Esophagus muscularis mucosa (tissue), 4 donors: ENCODE measurements around the gene UTS2B. TPM values are rescaled to one million over a fixed set of nuclear protein-coding genes. Genes with fewer than 3 reads are reported as not detected.

Experiments
- DNase-seq: peaks from one replicate; pipeline ENCODE4 v3.0.0-alpha.2; 2017; ENCODE audit errors: extremely low spot score
- H3K27ac ChIP-seq, 4 donors: fragments of 200-600 bp; sonication (generic); replicated peaks in 1 of 4; 1 replicate in 3 of 4; 2 replicates in 1 of 4; pipeline ENCODE4 v1.5.1; 2016 to 2019; ENCODE audit warnings: mild to moderate bottlenecking in 1 of 4
- H3K27me3 ChIP-seq, 4 donors: fragments of 200-600 bp; sonication (generic); one replicate each; pipeline versions ENCODE4 v1.5.1 to v1.6.0; 2016 to 2019
- H3K36me3 ChIP-seq, 4 donors: fragments of 200-600 bp; sonication (generic); one replicate each; pipeline ENCODE4 v1.5.1; 2016 to 2019
- H3K4me1 ChIP-seq, 4 donors: fragments of 200-600 bp; sonication (generic); one replicate each; pipeline ENCODE4 v1.5.1; 2016 to 2019
- H3K4me3 ChIP-seq, 4 donors: fragments of 200-600 bp; sonication (generic); 1 replicate in 2 of 4; 2 replicates in 2 of 4; pipeline ENCODE4 v1.5.1; 2016 to 2019; ENCODE audit warnings: mild to moderate bottlenecking in 4 of 4, moderate library complexity in 1 of 4
- H3K9me3 ChIP-seq, 4 donors: fragments of 200-600 bp; sonication (generic); 1 replicate in 3 of 4; 2 replicates in 1 of 4; pipeline ENCODE4 v1.5.1; 2016 to 2019
- EP300 ChIP-seq: sonication (generic); formaldehyde crosslinking; IDR thresholded peaks from one replicate; pipeline ENCODE4 v1.6.1; 2017; ENCODE audit warnings: antibody characterized with exemption
- POLR2A ChIP-seq: fragments of 450-650 bp; IDR thresholded peaks from one replicate; pipeline ENCODE4 v1.6.1; 2017; ENCODE audit warnings: antibody characterized with exemption, moderate library complexity, mild to moderate bottlenecking, low read depth
- POLR2AphosphoS5 ChIP-seq, 2 donors: sonication (generic); formaldehyde crosslinking; IDR thresholded peaks; one replicate each; pipeline ENCODE4 v1.6.1; 2017; ENCODE audit warnings: antibody characterized with exemption in 2 of 2
- WGBS: methylation state at CpG from one replicate; pipeline ENCODE4 v1.1.5; 2018; 5-methylcytosine and 5-hydroxymethylcytosine counted together
- intact Hi-C: fragments of 100-400 bp; cut with DNase I; formaldehyde crosslinking; loops from one replicate; pipeline ENCODE4 v1.15.1; 2023
- total RNA-seq, 4 donors: library from RNA; depleted of rRNA; stranded (reverse); fragments of >200 nt; gene quantifications; one replicate each; pipeline versions ENCODE4 v1.1.0 to v1.2.1, GENCODE V29; 2016
- TF ChIP-seq, protein P1 (sequence below), 3 experiments: fragments of 200-600 bp in 2 of 3; fragments of 450-650 bp in 1 of 3; sonication (generic) in 2 of 3; IDR thresholded peaks; one replicate each; pipeline ENCODE4 v1.5.1; 2017 to 2019; ENCODE audit warnings: antibody characterized with exemption in 3 of 3, mild to moderate bottlenecking in 2 of 3, moderate library complexity in 1 of 3

UTS2B gene
- total RNA-seq, 4 donors from 2014 or later: 0.65 to 1.2 TPM; not detected in 2

DNA sequence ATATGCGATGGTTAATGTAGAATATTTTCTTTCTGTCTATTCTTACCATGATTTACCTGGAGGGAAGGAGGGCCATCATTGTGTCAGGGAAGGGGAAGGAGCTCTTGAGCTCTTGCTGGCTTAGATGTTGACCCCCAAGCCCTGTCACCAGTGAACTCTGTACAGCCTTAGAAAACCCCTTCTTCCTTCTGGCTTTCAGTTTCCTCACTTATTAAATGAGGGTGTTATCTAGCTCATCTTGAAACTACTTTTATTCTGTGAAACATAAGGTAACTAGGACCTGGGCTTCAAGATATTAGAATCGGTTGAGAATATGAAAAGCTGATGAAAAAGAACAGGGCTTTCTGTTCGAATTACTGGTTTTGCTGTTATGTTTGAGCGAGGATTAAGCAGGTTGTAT is 25.1 kb upstream of the UTS2B start:
- Histone ChIP-seq H3K27ac (peak overlapping the region; percentile 69 to 77 (median 72)), H3K9me3 (no peaks in the 10 kb centered on the region), H3K4me3 (no peak overlapping the region), H3K4me1 (peaks cover 61 to 95% (median 95%) of the 10 kb centered on the region in 4 donors), H3K36me3 (peaks cover 0 to 28% (median 12%) of the 10 kb centered on the region in 4 donors), H3K27me3 (no peaks in the 10 kb centered on the region)
- DNase-seq: no peak
- 88% methylated on average over 4 of the region's 4 CpGs for WGBS
- TF ChIP-seq POLR2AphosphoS5 (IDR thresholded peaks at IDR 0.05): no peak
- TF ChIP-seq EP300: no peak
- TF ChIP-seq POLR2A: no peak
- TF ChIP-seq, protein P1, sequence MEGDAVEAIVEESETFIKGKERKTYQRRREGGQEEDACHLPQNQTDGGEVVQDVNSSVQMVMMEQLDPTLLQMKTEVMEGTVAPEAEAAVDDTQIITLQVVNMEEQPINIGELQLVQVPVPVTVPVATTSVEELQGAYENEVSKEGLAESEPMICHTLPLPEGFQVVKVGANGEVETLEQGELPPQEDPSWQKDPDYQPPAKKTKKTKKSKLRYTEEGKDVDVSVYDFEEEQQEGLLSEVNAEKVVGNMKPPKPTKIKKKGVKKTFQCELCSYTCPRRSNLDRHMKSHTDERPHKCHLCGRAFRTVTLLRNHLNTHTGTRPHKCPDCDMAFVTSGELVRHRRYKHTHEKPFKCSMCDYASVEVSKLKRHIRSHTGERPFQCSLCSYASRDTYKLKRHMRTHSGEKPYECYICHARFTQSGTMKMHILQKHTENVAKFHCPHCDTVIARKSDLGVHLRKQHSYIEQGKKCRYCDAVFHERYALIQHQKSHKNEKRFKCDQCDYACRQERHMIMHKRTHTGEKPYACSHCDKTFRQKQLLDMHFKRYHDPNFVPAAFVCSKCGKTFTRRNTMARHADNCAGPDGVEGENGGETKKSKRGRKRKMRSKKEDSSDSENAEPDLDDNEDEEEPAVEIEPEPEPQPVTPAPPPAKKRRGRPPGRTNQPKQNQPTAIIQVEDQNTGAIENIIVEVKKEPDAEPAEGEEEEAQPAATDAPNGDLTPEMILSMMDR (IDR thresholded peaks at IDR 0.05): no peak
- intact Hi-C loops: no loop called here

DNA sequence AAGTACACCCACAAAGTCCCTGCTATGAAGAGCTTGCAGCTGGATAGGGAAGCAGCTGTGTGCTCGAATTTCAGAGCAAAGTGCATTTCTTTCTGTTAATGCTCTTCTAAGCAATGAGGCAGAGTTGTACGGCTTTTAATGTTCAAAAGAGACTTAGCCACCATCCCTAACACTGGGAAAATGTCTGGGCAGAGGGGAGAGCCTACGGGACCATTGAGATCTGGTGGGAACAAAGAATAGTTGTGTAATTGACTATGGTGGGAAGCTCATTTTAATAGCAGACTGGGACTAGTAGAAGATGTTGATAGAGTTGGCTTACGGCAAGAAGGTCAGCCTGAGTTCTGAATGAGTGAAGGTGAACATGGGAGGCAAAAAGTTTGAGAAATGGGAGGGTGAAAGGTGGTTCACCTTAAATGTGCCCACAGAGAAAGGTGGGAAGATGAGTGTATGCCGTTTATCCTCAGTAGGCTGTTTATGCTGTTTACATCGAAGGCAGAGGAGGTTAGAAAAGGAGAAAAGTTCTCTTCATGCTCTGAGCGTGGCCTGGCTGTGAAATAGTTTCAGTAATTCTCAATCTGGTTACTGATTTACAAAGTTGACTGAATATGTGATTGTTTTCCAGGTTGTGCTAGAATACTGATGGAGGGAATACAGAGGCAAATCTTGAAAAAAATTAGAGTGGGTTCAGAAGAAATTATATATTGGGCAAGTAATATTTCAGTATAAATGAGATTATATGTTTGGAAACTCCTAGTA is 22.9 kb upstream of the UTS2B start:
- H3K27ac ChIP-seq: peak overlapping the region; percentile 3 to 56 (median 26)
- 71% methylated on average over 7 of the region's 7 CpGs for WGBS
- peaks cover 78 to 95% (median 95%) of the 10 kb centered on the region in 4 donors for H3K4me1 ChIP-seq
- H3K27me3 ChIP-seq: no peaks in the 10 kb centered on the region
- intact Hi-C loops: no loop called here
- no peak overlapping the region for H3K4me3 ChIP-seq
- TF ChIP-seq, protein P1 (IDR thresholded peaks at IDR 0.05): no peak
- no peak for TF ChIP-seq POLR2A
- TF ChIP-seq POLR2AphosphoS5 (IDR thresholded peaks at IDR 0.05): no peak
- peaks cover 0 to 7% (median 2%) of the 10 kb centered on the region in 4 donors for H3K36me3 ChIP-seq
- no peaks in the 10 kb centered on the region for H3K9me3 ChIP-seq
- no peak for DNase-seq

DNA sequence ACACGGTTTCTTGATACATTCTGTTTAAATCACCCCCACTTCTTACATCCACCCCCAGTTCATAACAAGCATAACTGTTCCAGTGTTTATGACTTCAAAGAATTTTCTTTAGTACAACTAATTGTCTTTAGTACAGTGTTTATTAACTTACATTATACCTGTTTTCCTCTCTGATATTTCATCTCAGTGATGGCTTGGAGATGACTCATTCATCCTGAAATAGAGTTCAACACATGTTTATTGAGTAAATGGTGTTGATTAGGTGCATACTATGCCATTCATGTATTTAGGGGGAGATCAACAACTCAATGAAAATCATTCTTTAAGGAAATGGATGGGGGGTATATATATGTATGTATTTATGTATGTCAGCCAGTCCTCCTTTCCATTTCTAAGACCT is 21.7 kb upstream of the UTS2B start:
- TF ChIP-seq EP300 (no peak), POLR2AphosphoS5 (IDR thresholded peaks at IDR 0.05) (no peak), POLR2A (no peak)
- TF ChIP-seq, protein P1 (IDR thresholded peaks at IDR 0.05): no peak
- no peaks in the 10 kb centered on the region for H3K27me3 ChIP-seq

DNA sequence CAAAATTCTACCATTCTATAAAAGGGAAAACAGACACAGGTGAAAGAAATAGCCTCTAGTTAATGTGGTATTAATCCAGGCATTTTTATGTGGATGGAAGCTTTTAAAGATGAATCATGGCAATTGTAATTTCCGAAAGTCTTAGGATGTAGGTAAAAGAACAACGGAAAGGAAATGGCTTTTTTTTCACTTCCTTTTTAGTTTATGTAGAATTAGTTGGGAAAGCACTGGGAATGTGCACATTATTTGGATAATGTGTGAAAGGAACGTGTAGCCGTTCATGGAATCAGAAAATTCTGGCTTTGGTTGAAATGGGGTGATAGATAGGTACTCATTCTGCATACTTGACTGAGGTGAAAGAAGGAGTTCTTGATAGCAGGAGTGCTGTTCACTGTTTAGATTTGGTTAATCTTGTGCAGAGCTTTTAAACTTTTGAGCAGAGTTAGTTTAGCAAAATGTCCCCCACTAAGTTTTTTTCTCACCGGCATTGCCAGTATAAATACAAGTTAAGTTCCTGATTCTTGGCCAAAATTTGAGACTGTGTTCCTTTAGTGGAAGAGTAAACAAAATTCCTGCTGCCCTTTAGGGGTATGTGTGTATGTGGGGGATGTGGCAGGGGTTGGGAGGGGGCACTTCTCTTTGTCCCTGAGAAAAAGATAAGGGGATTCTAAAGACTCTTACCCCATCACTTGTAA is 20.2 kb upstream of the UTS2B start:
- DNase-seq: no peak
- TF ChIP-seq POLR2A: no peak
- TF ChIP-seq, protein P1 (IDR thresholded peaks at IDR 0.05): no peak
- TF ChIP-seq EP300: no peak
- peak in 1 of 2 donors; percentile 13 for TF ChIP-seq POLR2AphosphoS5 (IDR thresholded peaks at IDR 0.05)
- peaks cover 69 to 95% (median 92%) of the 10 kb centered on the region in 4 donors for H3K4me1 ChIP-seq
- no peaks in the 10 kb centered on the region for H3K27me3 ChIP-seq
- H3K9me3 ChIP-seq: no peaks in the 10 kb centered on the region
- H3K27ac ChIP-seq: peak overlapping the region; percentile 59 to 66 (median 64)
- H3K4me3 ChIP-seq: peak overlapping the region in 3 of 4 donors; percentile 20 to 25 (median 22)
- H3K36me3 ChIP-seq: no peaks in the 10 kb centered on the region
- intact Hi-C loops: no loop called here
- 55% methylated on average over 5 of the region's 5 CpGs for WGBS

More for the DNA sequence above, 21.7 kb upstream of the UTS2B start:
- H3K4me1 ChIP-seq: peaks cover 80 to 96% (median 95%) of the 10 kb centered on the region in 4 donors
- no peaks in the 10 kb centered on the region for H3K36me3 ChIP-seq
- no peak for DNase-seq
- no peaks in the 10 kb centered on the region for H3K9me3 ChIP-seq
- 92% methylated on average over 1 of the region's 1 CpG for WGBS
- no peak overlapping the region for H3K4me3 ChIP-seq
- H3K27ac ChIP-seq: peak overlapping the region in 3 of 4 donors; percentile 62 to 66 (median 66)
- intact Hi-C loops: no loop called here
